ENCODE results near the gene FAM3C. TPM values are rescaled to one million over a fixed set of nuclear protein-coding genes. Genes with fewer than 3 reads are reported as not detected.
A peak's percentile ranks its signal among the peaks of the same experiment; 100 is the strongest.

FAM3C gene
- total and polyA plus RNA-seq, 10 of the 15 experiments (the other 5 are each of a cell fraction or from before 2014, with no cell fraction given): 11.0 to 110 (median 27.8) TPM

DNA sequence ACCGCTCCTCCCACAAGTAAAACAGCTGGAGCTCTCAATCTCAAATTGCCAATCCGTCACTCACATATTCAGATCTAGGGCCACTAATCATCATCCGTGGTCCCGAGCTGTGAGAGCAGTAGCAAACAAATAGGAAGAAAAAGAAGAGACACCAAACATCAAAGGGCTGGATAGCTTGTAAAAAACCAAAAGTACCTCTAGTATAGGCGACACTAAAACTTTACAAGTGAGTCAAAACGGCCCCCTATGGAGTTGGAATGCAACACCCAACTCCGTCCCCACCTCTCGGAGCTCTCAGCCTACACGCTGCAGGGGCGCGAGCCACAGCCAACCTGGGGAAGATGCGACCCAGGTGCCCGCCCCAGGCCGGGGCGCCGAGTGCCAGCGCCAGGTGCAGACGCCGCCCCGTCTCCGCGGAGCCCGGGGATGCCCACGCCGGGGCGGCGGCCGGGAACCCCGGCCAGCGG is 581 bp downstream of the FAM3C start (continued):
- TF ChIP-seq SMAD1 (IDR thresholded peaks at IDR 0.05; ENCODE audit: low read depth, partially characterized antibody) (peak; percentile 18), NBN (IDR thresholded peaks at IDR 0.05) (peak; percentile 24; the same call in 1 of the 2 replicates), PAX8 (IDR thresholded peaks at IDR 0.05) (no peak), ZNF24 (IDR thresholded peaks at IDR 0.05) (no peak), YY1 (IDR thresholded peaks at IDR 0.05; ENCODE audit: low read depth, low read length) (no peak), ZNF217 (IDR thresholded peaks at IDR 0.05) (peak; percentile 59; the same call in 1 of the 2 replicates), CREM (IDR thresholded peaks at IDR 0.05; ENCODE audit: low read depth) (0 out of 2 replicates have a peak, but pooled peaks have one; percentile 12), ZBED1 (IDR thresholded peaks at IDR 0.05; ENCODE audit: borderline replicate concordance) (no peak), BMI1 (IDR thresholded peaks at IDR 0.05; ENCODE audit: borderline replicate concordance) (no peak), FOXM1 (IDR thresholded peaks at IDR 0.05; ENCODE audit: low read depth, low read length) (no peak), YBX1 (IDR thresholded peaks at IDR 0.05) (no peak), PAX5 (IDR thresholded peaks at IDR 0.05; ENCODE audit: borderline replicate concordance, low read depth, low read length) (no peak; the same call in 1 of the 2 replicates), NFIC (IDR thresholded peaks at IDR 0.05; ENCODE audit: low read depth, low read length) (no peak)
- TF ChIP-seq, protein P1, sequence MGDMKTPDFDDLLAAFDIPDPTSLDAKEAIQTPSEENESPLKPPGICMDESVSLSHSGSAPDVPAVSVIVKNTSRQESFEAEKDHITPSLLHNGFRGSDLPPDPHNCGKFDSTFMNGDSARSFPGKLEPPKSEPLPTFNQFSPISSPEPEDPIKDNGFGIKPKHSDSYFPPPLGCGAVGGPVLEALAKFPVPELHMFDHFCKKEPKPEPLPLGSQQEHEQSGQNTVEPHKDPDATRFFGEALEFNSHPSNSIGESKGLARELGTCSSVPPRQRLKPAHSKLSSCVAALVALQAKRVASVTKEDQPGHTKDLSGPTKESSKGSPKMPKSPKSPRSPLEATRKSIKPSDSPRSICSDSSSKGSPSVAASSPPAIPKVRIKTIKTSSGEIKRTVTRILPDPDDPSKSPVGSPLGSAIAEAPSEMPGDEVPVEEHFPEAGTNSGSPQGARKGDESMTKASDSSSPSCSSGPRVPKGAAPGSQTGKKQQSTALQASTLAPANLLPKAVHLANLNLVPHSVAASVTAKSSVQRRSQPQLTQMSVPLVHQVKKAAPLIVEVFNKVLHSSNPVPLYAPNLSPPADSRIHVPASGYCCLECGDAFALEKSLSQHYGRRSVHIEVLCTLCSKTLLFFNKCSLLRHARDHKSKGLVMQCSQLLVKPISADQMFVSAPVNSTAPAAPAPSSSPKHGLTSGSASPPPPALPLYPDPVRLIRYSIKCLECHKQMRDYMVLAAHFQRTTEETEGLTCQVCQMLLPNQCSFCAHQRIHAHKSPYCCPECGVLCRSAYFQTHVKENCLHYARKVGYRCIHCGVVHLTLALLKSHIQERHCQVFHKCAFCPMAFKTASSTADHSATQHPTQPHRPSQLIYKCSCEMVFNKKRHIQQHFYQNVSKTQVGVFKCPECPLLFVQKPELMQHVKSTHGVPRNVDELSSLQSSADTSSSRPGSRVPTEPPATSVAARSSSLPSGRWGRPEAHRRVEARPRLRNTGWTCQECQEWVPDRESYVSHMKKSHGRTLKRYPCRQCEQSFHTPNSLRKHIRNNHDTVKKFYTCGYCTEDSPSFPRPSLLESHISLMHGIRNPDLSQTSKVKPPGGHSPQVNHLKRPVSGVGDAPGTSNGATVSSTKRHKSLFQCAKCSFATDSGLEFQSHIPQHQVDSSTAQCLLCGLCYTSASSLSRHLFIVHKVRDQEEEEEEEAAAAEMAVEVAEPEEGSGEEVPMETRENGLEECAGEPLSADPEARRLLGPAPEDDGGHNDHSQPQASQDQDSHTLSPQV (IDR thresholded peaks at IDR 0.05): no peak
- TF ChIP-seq, protein P2, sequence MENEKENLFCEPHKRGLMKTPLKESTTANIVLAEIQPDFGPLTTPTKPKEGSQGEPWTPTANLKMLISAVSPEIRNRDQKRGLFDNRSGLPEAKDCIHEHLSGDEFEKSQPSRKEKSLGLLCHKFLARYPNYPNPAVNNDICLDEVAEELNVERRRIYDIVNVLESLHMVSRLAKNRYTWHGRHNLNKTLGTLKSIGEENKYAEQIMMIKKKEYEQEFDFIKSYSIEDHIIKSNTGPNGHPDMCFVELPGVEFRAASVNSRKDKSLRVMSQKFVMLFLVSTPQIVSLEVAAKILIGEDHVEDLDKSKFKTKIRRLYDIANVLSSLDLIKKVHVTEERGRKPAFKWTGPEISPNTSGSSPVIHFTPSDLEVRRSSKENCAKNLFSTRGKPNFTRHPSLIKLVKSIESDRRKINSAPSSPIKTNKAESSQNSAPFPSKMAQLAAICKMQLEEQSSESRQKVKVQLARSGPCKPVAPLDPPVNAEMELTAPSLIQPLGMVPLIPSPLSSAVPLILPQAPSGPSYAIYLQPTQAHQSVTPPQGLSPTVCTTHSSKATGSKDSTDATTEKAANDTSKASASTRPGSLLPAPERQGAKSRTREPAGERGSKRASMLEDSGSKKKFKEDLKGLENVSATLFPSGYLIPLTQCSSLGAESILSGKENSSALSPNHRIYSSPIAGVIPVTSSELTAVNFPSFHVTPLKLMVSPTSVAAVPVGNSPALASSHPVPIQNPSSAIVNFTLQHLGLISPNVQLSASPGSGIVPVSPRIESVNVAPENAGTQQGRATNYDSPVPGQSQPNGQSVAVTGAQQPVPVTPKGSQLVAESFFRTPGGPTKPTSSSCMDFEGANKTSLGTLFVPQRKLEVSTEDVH (IDR thresholded peaks at IDR 0.05; ENCODE audit: low read depth, partially characterized antibody): no peak
- TF ChIP-seq, protein P3, sequence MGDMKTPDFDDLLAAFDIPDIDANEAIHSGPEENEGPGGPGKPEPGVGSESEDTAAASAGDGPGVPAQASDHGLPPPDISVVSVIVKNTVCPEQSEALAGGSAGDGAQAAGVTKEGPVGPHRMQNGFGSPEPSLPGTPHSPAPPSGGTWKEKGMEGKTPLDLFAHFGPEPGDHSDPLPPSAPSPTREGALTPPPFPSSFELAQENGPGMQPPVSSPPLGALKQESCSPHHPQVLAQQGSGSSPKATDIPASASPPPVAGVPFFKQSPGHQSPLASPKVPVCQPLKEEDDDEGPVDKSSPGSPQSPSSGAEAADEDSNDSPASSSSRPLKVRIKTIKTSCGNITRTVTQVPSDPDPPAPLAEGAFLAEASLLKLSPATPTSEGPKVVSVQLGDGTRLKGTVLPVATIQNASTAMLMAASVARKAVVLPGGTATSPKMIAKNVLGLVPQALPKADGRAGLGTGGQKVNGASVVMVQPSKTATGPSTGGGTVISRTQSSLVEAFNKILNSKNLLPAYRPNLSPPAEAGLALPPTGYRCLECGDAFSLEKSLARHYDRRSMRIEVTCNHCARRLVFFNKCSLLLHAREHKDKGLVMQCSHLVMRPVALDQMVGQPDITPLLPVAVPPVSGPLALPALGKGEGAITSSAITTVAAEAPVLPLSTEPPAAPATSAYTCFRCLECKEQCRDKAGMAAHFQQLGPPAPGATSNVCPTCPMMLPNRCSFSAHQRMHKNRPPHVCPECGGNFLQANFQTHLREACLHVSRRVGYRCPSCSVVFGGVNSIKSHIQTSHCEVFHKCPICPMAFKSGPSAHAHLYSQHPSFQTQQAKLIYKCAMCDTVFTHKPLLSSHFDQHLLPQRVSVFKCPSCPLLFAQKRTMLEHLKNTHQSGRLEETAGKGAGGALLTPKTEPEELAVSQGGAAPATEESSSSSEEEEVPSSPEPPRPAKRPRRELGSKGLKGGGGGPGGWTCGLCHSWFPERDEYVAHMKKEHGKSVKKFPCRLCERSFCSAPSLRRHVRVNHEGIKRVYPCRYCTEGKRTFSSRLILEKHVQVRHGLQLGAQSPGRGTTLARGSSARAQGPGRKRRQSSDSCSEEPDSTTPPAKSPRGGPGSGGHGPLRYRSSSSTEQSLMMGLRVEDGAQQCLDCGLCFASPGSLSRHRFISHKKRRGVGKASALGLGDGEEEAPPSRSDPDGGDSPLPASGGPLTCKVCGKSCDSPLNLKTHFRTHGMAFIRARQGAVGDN (IDR thresholded peaks at IDR 0.05): no peak
- TF ChIP-seq, protein P4, sequence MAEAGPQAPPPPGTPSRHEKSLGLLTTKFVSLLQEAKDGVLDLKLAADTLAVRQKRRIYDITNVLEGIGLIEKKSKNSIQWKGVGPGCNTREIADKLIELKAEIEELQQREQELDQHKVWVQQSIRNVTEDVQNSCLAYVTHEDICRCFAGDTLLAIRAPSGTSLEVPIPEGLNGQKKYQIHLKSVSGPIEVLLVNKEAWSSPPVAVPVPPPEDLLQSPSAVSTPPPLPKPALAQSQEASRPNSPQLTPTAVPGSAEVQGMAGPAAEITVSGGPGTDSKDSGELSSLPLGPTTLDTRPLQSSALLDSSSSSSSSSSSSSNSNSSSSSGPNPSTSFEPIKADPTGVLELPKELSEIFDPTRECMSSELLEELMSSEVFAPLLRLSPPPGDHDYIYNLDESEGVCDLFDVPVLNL (IDR thresholded peaks at IDR 0.05; ENCODE audit: low read depth, low read length): no peak
- TF ChIP-seq, protein P5, sequence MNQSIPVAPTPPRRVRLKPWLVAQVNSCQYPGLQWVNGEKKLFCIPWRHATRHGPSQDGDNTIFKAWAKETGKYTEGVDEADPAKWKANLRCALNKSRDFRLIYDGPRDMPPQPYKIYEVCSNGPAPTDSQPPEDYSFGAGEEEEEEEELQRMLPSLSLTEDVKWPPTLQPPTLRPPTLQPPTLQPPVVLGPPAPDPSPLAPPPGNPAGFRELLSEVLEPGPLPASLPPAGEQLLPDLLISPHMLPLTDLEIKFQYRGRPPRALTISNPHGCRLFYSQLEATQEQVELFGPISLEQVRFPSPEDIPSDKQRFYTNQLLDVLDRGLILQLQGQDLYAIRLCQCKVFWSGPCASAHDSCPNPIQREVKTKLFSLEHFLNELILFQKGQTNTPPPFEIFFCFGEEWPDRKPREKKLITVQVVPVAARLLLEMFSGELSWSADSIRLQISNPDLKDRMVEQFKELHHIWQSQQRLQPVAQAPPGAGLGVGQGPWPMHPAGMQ (IDR thresholded peaks at IDR 0.05; ENCODE audit: borderline replicate concordance): no peak

Data from GM12878 (cell line).